HuH-7 (cell line): ENCODE data around the gene LRIT2.
"Not testable (repeated sequence)": the region's sequence is repeated elsewhere in the genome, so short reads cannot be mapped to it uniquely, and the experiment has no call there.

Experiments used
- DNase-seq: peaks from one replicate; pipeline ENCODE4 v3.0.0; 2011; ENCODE audit warnings: low spot score

Gene LRIT2

GRCh38 chr10:84180386-84180785 is 45.0 kb downstream of the LRIT2 start:
- DNase-seq, result not testable (repeated sequence)

- DNase-seq, result no peak
Observed at GRCh38 chr10:84179059-84179710, 46.2 kb downstream of the LRIT2 start.

- DNase-seq, result no peak
Observed at GRCh38 chr10:84178160-84178609, 47.2 kb downstream of the LRIT2 start.

GRCh38 chr10:84177541-84178141 is 47.7 kb downstream of the LRIT2 start:
- no peak for DNase-seq

- DNase-seq, result no peak
Observed at GRCh38 chr10:84176836-84177474, 48.4 kb downstream of the LRIT2 start.

- no peak for DNase-seq
Observed at GRCh38 chr10:84176351-84176750, 49.0 kb downstream of the LRIT2 start.

GRCh38 chr10:84175436-84175835 is 49.9 kb downstream of the LRIT2 start:
- no peak for DNase-seq

- no peak for DNase-seq
Observed at GRCh38 chr10:84173501-84173929, 51.8 kb downstream of the LRIT2 start, which contains the start of gene GPR15LG. TSS of gene GPR15LG (plus strand) at chr10:84173801. CDS start at chr10:84173852, 51 bp downstream.

- no peak for DNase-seq
Observed at GRCh38 chr10:84172467-84173356, 52.6 kb downstream of the LRIT2 start.

GRCh38 chr10:84171700-84172466 is 53.5 kb downstream of the LRIT2 start:
- not testable (repeated sequence) for DNase-seq

GRCh38 chr10:84171237-84171636 is 54.1 kb downstream of the LRIT2 start:
- DNase-seq, result not testable (repeated sequence)
